RCC 7860 (cell line): ENCODE data around the gene GPR18.
"Not testable (repeated sequence)": the region's sequence is repeated elsewhere in the genome, so short reads cannot be mapped to it uniquely, and the experiment has no call there.

Experiments
- DNase-seq: peaks from one replicate; pipeline ENCODE4 v3.0.0-alpha.2; 2015; ENCODE audit warnings: low spot score
- FAIRE-seq: peaks from 2 replicates; lab custom pipeline; 2012; peaks lifted over from hg19 to GRCh38; lab: Jason Lieb, UNC

Gene GPR18

GRCh38 chr13:99211421-99212035 lies 46.7 kb downstream of the GPR18 start:
- FAIRE-seq, result no peak
- DNase-seq, result no peak

- not testable (repeated sequence) for FAIRE-seq, DNase-seq
Observed at GRCh38 chr13:99210627-99211026, 47.6 kb downstream of the GPR18 start.

- DNase-seq (no peak), FAIRE-seq (no peak)
Observed at GRCh38 chr13:99208845-99209527, 49.2 kb downstream of the GPR18 start.

GRCh38 chr13:99208185-99208584 lies 50.0 kb downstream of the GPR18 start:
- DNase-seq (no peak), FAIRE-seq (no peak)

GRCh38 chr13:99207511-99207910 lies 50.7 kb downstream of the GPR18 start:
- FAIRE-seq (no peak), DNase-seq (no peak)

GRCh38 chr13:99206873-99207272 lies 51.3 kb downstream of the GPR18 start:
- FAIRE-seq (no peak), DNase-seq (no peak)

GRCh38 chr13:99206226-99206625 lies 52.0 kb downstream of the GPR18 start:
- no peak for DNase-seq

GRCh38 chr13:99205621-99206220 lies 52.5 kb downstream of the GPR18 start:
- DNase-seq (no peak), FAIRE-seq (no peak)

More at GRCh38 chr13:99206226-99206625, 52.0 kb downstream of the GPR18 start:
- FAIRE-seq, result no peak
